GM18498 (cell line): ENCODE results near the gene TARBP2.

Experiments used
- ATAC-seq: cut with Tn5 transposase; IDR thresholded peaks from one replicate; pipeline ENCODE4 v1.9.1; 2021; ENCODE audit warnings: mild to moderate bottlenecking, moderate library complexity; ENCODE audit not compliant: unreplicated experiment

The TARBP2 gene

GRCh38 chr12:53500776-53501614 is at the start of gene TARBP2:
TARBP2 (plus strand) TSS chr12:53501283; CDS start chr12:53501409, 126 bp downstream.
- ATAC-seq: peak; percentile 70

DNA sequence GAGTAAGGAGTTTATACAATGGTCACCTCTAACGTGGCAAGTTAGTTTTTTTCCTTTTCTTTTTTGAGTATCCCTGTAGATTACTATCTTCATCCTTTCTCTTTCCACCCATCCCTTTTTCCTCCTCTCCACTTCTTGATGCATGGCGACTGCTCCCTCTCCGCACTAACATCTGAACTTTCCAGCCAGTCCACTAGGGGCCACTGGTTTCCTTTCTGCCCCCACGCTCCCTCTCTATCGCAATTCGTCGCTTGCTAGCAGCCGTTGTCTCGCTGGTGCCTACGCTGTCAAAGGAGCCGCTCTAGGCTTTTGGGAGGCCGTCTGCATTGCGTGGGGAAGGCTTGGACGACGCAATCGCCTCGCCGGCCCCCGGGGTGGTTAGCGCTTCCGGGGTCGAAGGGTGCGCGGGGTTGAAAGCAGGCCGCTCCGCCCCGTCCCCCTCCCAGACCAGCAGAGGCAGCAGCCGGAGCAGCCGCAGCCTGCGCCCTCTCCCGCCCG is 49.4 kb upstream of the TARBP2 start, which contains the start of gene PCBP2:
Gene PCBP2, plus strand, starts transcription at position 442 of the 498 bp plus-strand sequence. CDS start 2,699 bp downstream, outside the sequence.
- ATAC-seq: peak; percentile 95

GRCh38 chr12:53452159-53453077 is 48.7 kb upstream of the TARBP2 start:
- ATAC-seq: peak; percentile 40

- ATAC-seq: no peak
These were observed 47.0 kb upstream of the TARBP2 start for GRCh38 chr12:53453953-53454640.

DNA sequence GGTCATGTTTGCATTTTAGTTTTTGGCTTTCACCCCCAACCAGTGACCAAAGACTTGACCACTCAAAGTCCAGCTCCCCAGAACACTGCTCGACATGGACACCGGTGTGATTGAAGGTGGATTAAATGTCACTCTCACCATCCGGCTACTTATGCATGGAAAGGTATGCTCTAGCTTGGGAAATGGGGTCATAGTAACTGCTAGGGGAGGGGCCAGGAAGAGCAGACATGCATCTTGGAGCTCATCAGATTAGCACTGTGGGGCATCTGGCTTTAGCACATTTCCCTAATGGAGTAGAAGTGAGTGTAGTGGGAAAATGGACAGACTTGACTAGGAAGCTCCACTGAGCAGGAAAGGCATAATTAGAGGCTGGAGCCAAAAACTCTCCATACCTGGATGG is 46.4 kb upstream of the TARBP2 start:
- no peak for ATAC-seq

DNA sequence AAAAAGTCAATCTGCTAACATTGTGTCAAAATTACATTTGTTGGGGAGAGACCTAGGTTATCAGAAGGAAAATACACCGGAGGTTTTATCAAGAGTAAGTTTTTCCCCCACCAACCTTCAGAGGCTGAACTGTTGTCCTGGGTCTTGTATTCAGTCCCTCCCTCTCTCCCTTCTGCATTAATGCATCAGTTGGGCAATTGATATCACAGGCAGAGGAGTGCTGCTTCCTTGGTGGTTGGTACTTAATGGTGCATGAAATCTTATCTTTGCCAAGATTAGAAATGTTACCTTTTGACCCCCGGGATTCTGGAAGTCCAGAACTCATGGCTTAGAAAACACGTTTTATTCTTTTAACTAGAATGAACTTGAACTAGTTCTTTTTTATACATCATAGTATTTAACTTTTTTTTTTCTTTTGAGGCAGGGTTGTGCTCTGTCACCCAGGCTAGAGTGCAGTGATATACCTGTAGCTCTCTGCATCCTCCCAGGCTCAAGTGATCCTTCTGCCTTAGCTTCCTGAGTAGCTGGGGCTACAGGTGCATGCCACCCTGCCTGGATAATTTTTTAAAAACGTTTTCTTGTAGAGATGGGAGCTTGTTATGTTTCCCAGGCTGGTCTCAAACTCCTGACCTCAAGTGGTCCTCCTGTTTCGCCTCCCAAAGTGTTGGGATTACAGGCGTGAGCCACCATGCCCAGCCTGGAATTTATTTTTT is 44.3 kb upstream of the TARBP2 start:
- ATAC-seq: no peak

GRCh38 chr12:53459097-53459496 is 42.0 kb upstream of the TARBP2 start:
- ATAC-seq: no peak

DNA sequence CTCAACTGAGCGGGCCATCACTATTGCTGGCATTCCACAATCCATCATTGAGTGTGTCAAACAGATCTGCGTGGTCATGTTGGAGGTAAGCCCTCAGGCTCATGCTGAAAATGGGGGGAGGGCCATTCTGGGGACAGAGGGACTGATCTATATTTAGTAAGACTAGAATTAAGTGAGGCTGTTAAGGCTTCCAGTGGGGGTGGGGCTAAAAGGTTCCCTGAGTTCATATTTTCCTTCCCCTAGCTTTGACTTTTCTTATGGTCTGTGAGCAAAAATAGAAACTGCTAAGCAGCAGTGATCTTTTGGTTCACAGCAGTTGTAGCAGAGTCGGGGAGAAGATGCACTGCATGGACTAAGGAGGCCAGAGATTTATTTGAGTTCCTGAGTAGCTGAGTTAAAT is 40.0 kb upstream of the TARBP2 start:
- ATAC-seq: no peak

- no peak for ATAC-seq
These were observed 39.5 kb upstream of the TARBP2 start for GRCh38 chr12:53461591-53461990.

- no peak for ATAC-seq
These were observed 38.1 kb upstream of the TARBP2 start for GRCh38 chr12:53462935-53463334.

DNA sequence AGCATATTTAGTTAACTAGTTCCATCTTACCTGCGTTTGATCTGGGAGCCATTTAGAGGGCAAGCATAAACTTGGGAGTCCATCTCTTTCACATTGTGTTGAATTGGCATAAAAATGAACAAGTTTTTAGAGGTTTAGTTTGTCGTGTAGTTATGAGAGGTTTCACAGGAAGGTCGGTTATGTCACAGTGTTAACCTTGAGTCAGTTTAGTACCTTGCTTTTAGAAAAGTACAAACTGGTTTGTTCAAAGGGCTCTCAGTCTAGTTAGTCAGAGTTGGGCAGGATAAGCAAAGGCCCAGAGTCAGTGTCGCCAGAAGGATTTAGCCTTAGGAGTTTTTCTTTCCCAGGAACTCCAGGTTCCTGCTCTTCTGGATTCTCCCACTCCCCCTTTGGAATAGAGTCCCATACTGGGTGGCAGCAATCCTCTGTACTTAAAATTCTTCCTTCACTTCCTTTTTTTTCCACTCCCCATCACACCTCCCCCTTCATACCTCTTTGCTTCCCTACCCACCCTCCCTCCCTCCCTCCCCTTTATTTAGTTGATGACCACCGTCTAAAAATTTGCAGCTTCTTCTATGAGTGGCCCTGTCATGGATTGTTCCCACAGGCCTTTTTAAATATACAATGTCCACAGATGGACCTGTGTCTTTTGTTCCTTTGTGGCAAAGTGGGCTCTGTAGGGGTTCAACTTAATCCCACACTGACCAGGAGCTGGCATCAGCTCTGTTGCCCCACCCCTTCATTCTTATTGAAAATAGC is 37.1 kb upstream of the TARBP2 start:
- ATAC-seq: no peak

GRCh38 chr12:53464685-53465418 is 36.2 kb upstream of the TARBP2 start:
- ATAC-seq: no peak

- no peak for ATAC-seq
These were observed 35.4 kb upstream of the TARBP2 start for GRCh38 chr12:53465679-53466078.

DNA sequence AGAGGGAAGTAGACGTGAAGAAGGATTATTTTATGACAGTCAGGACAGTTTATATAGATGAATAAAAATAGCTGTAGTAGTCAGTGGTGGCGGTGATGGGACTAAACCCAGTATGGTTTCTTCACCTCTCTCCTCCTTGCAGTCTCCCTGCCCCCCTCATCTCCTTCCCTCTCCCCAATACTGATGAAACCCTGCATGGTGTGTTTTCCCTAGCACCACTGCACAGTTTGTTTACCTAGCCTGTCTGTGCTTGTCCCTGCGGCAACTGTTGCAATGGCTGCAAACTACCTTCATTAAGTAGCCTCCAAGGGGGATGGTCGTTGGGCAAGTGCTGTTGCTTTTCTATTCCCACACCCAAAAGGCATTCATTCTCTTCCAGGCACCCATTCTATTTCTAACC is 34.4 kb upstream of the TARBP2 start:
- no peak for ATAC-seq

- ATAC-seq: no peak
These were observed 34.0 kb upstream of the TARBP2 start for GRCh38 chr12:53467082-53467481.

- no peak for ATAC-seq
These were observed 33.2 kb upstream of the TARBP2 start for GRCh38 chr12:53467880-53468279.

DNA sequence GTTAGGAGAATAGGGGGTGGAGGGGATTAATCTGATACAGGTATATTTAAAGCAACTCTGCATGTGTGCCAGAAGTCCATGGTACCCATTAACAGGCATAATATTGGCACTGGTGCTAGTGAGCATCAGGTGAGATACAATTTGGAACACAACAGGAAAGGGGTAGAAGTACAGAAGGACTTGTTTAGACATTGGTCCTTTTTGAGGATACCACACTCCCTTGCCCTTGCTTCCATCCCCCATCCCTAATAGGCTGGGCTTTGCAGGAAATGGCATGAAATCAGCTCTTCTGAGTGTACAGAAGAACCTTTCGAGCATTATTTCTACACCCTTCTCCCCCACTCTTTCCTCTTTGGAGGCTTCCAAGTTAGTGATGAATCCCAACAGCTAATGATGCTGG is 32.8 kb upstream of the TARBP2 start:
- no peak for ATAC-seq

DNA sequence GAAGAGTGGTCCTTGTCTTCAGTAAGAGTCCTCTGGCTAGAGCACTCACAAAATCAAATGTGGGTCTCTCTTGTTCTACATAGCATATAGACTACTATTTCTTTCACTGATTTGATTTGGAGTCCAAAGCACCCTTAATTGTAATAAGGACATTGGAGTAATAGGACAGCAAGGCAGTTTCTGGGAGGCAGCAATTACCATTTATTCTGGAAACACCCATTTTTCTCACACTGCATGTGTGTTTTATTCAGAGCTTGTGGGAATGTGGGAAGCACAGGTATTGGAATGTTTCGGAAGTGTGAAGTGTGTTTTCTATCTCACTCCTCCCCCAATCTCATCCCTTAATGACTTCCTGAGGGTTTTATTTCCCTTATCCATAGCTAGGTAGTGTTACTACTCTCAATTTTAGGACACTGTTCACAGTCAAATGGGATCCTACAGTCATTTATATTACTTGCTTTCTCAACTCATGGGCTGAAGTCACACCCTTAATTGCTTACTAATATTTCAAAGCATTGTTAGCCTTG is 29.0 kb upstream of the TARBP2 start:
- ATAC-seq: no peak

DNA sequence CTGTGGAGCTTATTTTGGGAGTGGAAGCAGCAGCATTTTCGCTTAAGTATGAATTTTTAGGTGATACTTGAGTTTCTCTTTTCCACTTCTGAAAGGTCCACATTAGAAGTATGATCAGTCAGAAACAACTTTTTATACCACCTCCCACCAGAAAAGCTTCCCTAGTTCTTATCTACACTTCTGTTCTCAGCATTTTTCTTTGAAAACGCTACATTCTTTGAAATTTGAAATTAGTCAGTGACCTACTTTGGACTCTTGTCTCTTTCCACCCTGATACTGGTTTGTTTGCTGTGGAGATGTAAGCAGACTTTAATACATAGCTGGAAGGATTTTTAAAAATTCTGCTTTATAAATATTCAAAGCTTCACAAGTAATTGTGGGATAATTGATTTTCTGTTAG is 27.0 kb upstream of the TARBP2 start:
- ATAC-seq: no peak
